RWPE1 (cell line): ENCODE measurements around the gene CSHL1.

Experiments
- CTCF ChIA-PET: fragments of 350-600 bp; sonication (Branson Sonifier 250); formaldehyde crosslinking; extraction: SDS; loops from one replicate; lab custom pipeline; 2021; lab: Yijun Ruan, JAX
- POLR2A ChIA-PET: fragments of 400-600 bp; formaldehyde crosslinking; extraction: SDS; loops from one replicate; lab custom pipeline; 2020; ENCODE audit warnings: antibody characterized with exemption; ENCODE audit not compliant: low non-redundant PET; lab: Yijun Ruan, JAX
- DNase-seq: peaks from one replicate; pipeline ENCODE4 v3.0.0; 2012; ENCODE audit warnings: low spot score
- H3K27ac ChIP-seq: fragments of 450-650 bp; 2 replicates; pipeline ENCODE4 v1.5.1; 2017
- TF ChIP-seq, protein P1 (sequence below): fragments of 450-650 bp; conservative IDR thresholded peaks from 2 replicates; pipeline ENCODE4 v1.5.1; 2017; ENCODE audit warnings: low read depth, mild to moderate bottlenecking

Gene CSHL1

DNA sequence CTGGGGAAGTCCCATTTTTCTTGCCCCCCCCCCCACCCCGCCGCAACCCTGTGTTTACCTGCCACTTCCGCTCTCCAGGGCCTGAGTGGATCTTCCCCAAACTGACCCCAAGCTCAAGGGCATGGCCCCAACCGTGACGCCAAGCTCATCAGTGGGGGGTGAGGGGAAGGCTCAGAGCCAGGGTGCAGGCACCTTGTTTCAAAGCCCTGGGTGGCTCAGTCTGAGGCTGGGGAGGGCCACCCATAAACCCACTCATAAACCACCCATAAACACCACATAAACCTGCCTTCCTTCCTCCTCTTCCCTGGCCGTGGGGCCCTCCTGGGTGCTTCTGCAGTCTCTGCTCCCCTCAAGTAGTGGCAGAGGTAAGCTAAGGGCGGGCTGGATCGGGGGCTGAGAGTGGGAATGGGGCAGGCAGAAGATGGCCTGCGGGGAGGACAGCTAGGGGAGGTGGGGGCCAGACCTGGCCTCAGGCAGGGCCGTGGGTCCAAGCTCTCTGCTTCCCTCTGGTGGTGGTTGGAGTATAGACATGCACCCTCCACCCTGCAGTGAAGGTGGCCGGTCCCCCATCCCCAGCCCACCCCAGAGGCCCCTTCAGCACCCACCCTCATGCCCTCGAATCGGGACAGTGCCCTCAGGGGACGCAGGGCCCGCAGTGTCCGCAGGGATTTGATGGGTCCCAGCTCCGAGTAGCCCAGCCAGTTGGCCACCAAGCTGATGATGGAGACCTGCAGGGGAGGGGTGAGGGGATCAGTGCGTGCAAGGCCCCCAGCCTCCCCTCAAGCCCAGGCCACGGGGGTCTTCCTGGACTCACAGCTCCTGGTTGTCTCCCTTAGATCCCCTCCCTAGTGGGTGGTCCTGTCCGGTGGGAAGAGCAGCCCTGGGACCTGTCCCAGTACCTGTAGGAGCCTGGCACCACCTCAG is 35.6 kb upstream of the CSHL1 start:
- CTCF ChIA-PET: interaction anchor here (0.6 to 2.1 kb wide), 19 partner anchors 9 to 457 kb away, joined by 3 to 15 read pairs (median 5); partner anchors contain the start of gene GH1
- H3K27ac ChIP-seq: no peak overlapping the region
- POLR2A ChIA-PET: no interaction called here
- DNase-seq: peak; percentile 52
- TF ChIP-seq, protein P1, sequence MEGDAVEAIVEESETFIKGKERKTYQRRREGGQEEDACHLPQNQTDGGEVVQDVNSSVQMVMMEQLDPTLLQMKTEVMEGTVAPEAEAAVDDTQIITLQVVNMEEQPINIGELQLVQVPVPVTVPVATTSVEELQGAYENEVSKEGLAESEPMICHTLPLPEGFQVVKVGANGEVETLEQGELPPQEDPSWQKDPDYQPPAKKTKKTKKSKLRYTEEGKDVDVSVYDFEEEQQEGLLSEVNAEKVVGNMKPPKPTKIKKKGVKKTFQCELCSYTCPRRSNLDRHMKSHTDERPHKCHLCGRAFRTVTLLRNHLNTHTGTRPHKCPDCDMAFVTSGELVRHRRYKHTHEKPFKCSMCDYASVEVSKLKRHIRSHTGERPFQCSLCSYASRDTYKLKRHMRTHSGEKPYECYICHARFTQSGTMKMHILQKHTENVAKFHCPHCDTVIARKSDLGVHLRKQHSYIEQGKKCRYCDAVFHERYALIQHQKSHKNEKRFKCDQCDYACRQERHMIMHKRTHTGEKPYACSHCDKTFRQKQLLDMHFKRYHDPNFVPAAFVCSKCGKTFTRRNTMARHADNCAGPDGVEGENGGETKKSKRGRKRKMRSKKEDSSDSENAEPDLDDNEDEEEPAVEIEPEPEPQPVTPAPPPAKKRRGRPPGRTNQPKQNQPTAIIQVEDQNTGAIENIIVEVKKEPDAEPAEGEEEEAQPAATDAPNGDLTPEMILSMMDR: peak; percentile 73

DNA sequence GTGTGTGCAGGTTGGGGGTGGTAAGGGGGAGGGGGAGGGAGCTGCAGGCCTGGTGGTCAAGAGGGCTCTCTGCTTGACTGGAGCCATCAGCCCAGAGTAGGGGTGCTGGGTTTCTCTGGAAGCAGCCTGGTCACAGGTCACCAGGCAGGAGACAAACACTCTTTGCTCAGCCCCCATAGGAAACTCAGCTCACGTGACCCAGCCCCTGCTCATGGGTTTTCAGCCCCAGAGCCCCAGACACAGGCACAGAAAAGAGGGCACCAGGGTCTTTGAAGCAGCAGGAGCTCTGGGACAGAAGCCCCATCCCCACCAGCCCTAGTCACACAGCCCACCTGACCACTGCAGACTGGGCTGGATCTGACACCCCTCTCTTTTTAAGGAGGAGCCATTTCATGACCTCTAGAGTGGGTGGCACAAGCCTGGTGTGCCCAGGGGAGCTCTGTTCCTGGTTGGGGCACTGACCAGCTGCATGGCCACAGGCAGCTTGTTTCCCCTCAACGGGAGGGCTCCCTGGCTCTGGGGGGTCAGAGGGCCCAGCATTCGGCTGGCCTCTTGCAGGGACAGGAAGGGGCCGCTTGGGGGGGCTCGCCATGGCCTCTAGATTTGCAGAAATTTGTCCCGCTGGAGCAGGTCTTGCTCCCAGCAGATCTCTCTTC is 34.9 kb upstream of the CSHL1 start:
- H3K27ac ChIP-seq: no peak overlapping the region
- POLR2A ChIA-PET: no interaction called here

DNA sequence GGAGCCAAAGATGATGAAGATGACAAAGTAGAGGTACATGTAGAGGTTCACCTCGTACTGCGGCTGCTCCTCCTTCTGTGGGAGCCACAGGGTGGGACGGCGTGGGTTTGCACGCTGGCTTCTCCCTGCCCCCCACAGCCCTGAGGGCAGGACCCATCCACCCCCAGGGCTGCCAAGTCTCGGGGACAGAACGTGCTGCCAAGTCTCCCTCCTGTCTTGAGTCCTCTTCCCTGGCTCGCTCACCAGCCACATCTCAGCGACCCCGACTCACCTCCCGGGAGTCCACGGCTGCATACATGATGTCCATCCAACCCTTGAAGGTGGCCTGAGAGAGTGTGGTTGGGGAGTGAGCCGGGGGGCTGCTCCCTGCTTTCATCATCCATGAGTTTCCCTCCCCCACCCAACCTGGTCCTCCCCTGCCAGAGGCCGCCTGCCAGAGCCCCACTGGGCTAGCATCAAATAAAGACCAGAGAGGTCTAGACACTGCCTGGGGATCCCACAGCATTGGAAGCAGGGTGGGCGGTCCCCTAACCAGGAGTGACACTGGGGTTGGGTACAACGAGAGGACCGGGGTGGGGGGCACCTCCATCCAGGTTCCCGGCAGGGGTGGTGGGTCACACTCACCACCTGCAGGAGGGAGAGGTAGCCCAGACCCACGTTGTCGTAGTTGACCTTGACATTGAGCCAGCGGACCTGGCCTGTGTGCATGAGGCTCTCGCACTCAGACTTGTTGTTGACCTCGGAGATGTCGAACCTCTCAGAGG is 33.9 kb upstream of the CSHL1 start:
- CTCF ChIA-PET: no interaction called here
- H3K27ac ChIP-seq: no peak overlapping the region
- TF ChIP-seq, protein P1: no peak
- no peak for DNase-seq
- POLR2A ChIA-PET: no interaction called here

More for the DNA sequence above, 34.9 kb upstream of the CSHL1 start:
- CTCF ChIA-PET: interaction anchor here (0.6 to 2.1 kb wide), 18 partner anchors 9 to 456 kb away, joined by 3 to 15 read pairs (median 5); partner anchors contain the start of gene GH1
- no peak for DNase-seq
- TF ChIP-seq, protein P1: no peak

DNA sequence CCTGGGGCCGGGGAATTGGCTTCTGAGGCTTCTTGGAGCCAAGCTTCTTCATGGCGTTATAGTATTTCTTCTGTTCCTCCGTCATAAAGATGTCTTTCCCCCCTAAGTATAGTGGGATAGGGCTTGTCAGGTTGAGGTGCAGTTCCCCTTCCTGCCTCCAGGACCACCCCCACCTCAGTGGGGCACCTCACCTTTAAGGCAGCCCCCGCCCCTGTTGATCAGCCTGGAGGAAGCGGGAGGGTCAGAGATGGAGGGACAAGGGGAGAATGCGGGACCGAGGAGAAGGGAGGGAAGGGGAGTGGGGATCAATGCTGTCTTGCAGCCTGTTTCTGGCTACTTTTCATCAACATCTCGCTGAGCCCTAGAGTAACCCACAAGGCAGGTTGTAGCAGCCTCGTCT is 32.7 kb upstream of the CSHL1 start:
- CTCF ChIA-PET: no interaction called here
- POLR2A ChIA-PET: no interaction called here
- TF ChIP-seq, protein P1: no peak
- no peak for DNase-seq
- no peak overlapping the region for H3K27ac ChIP-seq

DNA sequence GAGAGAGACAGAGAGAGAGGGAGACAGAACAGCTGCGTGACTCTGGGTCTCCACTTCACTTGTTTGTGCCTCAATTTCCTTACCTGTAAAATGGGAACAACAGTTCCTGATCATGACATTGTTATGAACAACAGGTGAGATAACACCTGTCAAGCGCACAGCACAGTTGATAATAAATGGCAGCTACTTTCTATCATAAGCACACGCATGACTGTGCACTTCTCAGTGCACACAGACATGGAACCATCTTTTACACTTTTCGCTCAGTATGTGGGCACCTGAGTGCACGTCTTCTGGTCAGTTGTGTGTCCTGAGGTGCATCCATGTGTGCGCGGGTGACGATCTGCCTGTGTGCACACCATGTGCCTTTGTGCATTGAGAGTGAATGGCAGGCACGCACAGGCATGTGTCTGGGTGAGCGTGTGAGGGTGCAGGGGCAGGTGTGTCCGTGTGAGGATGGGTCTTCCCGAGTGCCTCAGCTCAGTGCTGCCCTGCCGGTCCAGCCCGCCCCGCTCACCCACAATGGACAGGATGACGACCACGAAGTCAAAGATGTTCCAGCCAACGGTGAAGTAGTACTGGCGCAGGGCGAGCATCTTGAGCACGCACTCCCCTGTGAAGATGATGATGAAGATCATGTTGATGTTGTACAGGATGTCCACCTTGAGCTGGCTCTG is 31.4 kb upstream of the CSHL1 start:
- DNase-seq: no peak
- ChIA-PET POLR2A (no interaction called here), CTCF (no interaction called here)
- no peak overlapping the region for H3K27ac ChIP-seq
- TF ChIP-seq, protein P1: no peak

DNA sequence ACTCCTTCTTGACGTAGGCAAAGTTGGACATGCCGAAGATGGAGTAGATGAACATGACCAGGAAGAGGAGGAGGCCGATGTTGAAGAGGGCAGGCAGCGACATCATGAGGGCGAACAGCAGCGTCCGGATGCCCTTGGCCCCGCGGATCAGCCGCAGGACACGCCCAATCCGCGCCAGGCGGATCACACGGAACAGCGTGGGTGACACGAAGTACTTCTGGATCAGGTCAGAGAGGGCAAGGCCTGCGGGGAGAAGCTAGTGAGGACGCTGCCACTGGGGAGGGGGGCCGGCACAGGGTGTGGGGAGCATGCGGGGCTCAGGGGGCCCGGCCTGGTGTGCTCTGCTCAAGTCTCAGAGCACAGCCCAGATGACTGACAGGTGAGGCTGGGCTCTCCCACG is 30.7 kb upstream of the CSHL1 start:
- DNase-seq: no peak
- POLR2A ChIA-PET: no interaction called here
- no peak overlapping the region for H3K27ac ChIP-seq
- TF ChIP-seq, protein P1: no peak
- CTCF ChIA-PET: no interaction called here
